OCI-LY1 (cell line): ENCODE results near the gene TTLL10.

Experiments
- H2AFZ ChIP-seq: fragments of 200-600 bp; sonication (generic), shearing (Covaris generic); 2 replicates; pipeline ENCODE4 v1.6.0; 2014; ENCODE audit warnings: antibody characterized with exemption, mild to moderate bottlenecking, low read length
- H3F3A ChIP-seq: fragments of 200-600 bp; sonication (generic), shearing (Covaris generic); 2 replicates; pipeline ENCODE4 v1.6.0; 2014; ENCODE audit warnings: mild to moderate bottlenecking, antibody characterized with exemption, low read length, moderate library complexity; ENCODE audit not compliant: insufficient read depth
- H3K27ac ChIP-seq: fragments of 200-600 bp; sonication (generic); 2 replicates; pipeline ENCODE4 v1.5.1; 2014; ENCODE audit warnings: low read length, mixed run types, mild to moderate bottlenecking, low read depth; ENCODE audit not compliant: poor library complexity, severe bottlenecking
- H3K27me3 ChIP-seq: fragments of 200-600 bp; sonication (generic); 2 replicates; pipeline ENCODE4 v1.6.0; 2014; ENCODE audit warnings: antibody characterized with exemption, mild to moderate bottlenecking, low read length, moderate library complexity; ENCODE audit not compliant: insufficient read depth
- H3K36me3 ChIP-seq: fragments of 200-600 bp; sonication (generic); 2 replicates; pipeline ENCODE4 v1.6.1; 2014; ENCODE audit warnings: mild to moderate bottlenecking, antibody characterized with exemption, low read length, moderate library complexity, mixed read lengths; ENCODE audit not compliant: insufficient read depth
- H3K4me1 ChIP-seq: fragments of 200-600 bp; sonication (generic); 2 replicates; pipeline ENCODE4 v1.5.1; 2014; ENCODE audit warnings: mild to moderate bottlenecking, low read length, moderate library complexity; ENCODE audit not compliant: insufficient read depth, severe bottlenecking
- H3K4me2 ChIP-seq: fragments of 200-600 bp; sonication (generic), shearing (Covaris generic); 2 replicates; pipeline ENCODE4 v1.6.1; 2014; ENCODE audit warnings: low read length
- H3K4me3 ChIP-seq: fragments of 200-600 bp; sonication (generic); 2 replicates; pipeline ENCODE4 v1.5.1; 2014; ENCODE audit warnings: low read length, low read depth, mild to moderate bottlenecking, mixed read lengths; ENCODE audit not compliant: poor library complexity, severe bottlenecking
- H3K79me2 ChIP-seq: fragments of 200-600 bp; shearing (Covaris generic); 2 replicates; pipeline ENCODE4 v1.6.1; 2016; ENCODE audit warnings: mixed run types, low read length, mixed read lengths; ENCODE audit not compliant: insufficient read depth
- H3K9ac ChIP-seq: fragments of 200-600 bp; sonication (generic), shearing (Covaris generic); 2 replicates; pipeline ENCODE4 v1.6.1; 2014; ENCODE audit warnings: mild to moderate bottlenecking, low read length, mixed read lengths
- H3K9me2 ChIP-seq: fragments of 200-600 bp; sonication (generic), shearing (Covaris generic); 2 replicates; pipeline ENCODE4 v1.6.1; 2014; ENCODE audit warnings: low read depth, mild to moderate bottlenecking, low read length, mixed read lengths
- H3K9me3 ChIP-seq: fragments of 200-600 bp; shearing (Covaris generic); 2 replicates; pipeline ENCODE4 v1.6.1; 2014; ENCODE audit warnings: low read length, mixed read lengths
- H4K20me1 ChIP-seq: fragments of 200-600 bp; sonication (generic), shearing (Covaris generic); 2 replicates; pipeline ENCODE4 v1.6.0; 2016; ENCODE audit warnings: mild to moderate bottlenecking, low read length; ENCODE audit not compliant: insufficient read depth
- CTCF ChIP-seq: fragments of 200-600 bp; sonication (generic), shearing (Covaris generic); IDR thresholded peaks from 2 replicates; pipeline ENCODE4 v1.5.1; 2017; ENCODE audit warnings: mild to moderate bottlenecking, antibody characterized with exemption, low read length, moderate library complexity, mixed read lengths
- EZH2 ChIP-seq: fragments of 200-600 bp; sonication (generic), shearing (Covaris generic); IDR thresholded peaks from 2 replicates; pipeline ENCODE4 v1.8.0; 2017; ENCODE audit warnings: borderline replicate concordance, mixed run types, mild to moderate bottlenecking, antibody characterized with exemption, low read length, moderate library complexity, mixed read lengths

The TTLL10 gene

DNA sequence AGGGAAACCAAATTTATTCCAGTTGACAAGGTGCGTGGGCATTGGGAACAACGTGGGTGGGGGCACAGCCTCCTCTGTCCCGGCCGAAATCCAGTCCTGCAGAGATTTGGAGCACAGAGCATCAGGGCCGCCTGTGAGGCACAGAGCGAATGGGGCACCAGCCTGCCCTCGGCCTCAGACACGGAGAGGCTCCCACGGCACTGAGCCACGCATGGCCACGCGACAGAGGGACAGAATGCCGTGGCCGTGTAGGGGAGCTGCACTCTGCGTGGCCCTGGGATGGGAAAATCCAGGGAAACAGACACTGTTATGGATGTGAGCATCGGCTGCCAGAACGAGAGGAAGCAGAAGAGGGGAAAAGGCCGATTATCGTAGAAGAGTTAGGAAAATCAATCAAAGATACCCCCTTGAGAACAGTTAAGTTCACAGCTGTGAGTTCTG is 44.3 kb upstream of the TTLL10 start:
- H3K27me3 ChIP-seq, result peaks cover 15% of the 10 kb centered on the region; the same call in 1 of the 2 replicates
- no peaks in the 10 kb centered on the region for H3K9me2 ChIP-seq
- H3K36me3 ChIP-seq, result no peaks in the 10 kb centered on the region
- no peak overlapping the region for H3K4me2 ChIP-seq
- H3K27ac ChIP-seq, result no peak overlapping the region
- TF ChIP-seq CTCF, result no peak
- TF ChIP-seq EZH2, result no peak
- no peaks in the 10 kb centered on the region for H3F3A ChIP-seq
- no peak overlapping the region for H3K4me3 ChIP-seq
- H3K9ac ChIP-seq, result no peak overlapping the region
- no peak overlapping the region for H2AFZ ChIP-seq
- H3K79me2 ChIP-seq, result no peaks in the 10 kb centered on the region
- no peaks in the 10 kb centered on the region for H3K9me3 ChIP-seq
- H4K20me1 ChIP-seq, result no peaks in the 10 kb centered on the region
- no peaks in the 10 kb centered on the region for H3K4me1 ChIP-seq

- Histone ChIP-seq H3K36me3 (no peaks in the 10 kb centered on the region), H3K79me2 (no peaks in the 10 kb centered on the region), H3F3A (no peaks in the 10 kb centered on the region), H3K9me2 (no peaks in the 10 kb centered on the region), H3K27ac (no peak overlapping the region), H3K4me1 (no peaks in the 10 kb centered on the region), H3K9ac (no peak overlapping the region), H3K9me3 (no peaks in the 10 kb centered on the region), H2AFZ (no peak overlapping the region), H3K4me2 (no peak overlapping the region), H4K20me1 (no peaks in the 10 kb centered on the region), H3K27me3 (peaks cover 11% of the 10 kb centered on the region; the same call in 1 of the 2 replicates), H3K4me3 (no peak overlapping the region)
- TF ChIP-seq CTCF (no peak), EZH2 (no peak)
Measured at GRCh38 chr1:1130206-1131120, 43.2 kb upstream of the TTLL10 start.

- Histone ChIP-seq H3K36me3 (no peaks in the 10 kb centered on the region), H2AFZ (no peak overlapping the region), H3K4me3 (no peak overlapping the region), H4K20me1 (no peaks in the 10 kb centered on the region), H3K9ac (no peak overlapping the region), H3K9me2 (no peaks in the 10 kb centered on the region), H3K4me2 (no peak overlapping the region), H3K9me3 (no peaks in the 10 kb centered on the region), H3K4me1 (peaks cover 2% of the 10 kb centered on the region), H3K27ac (no peak overlapping the region), H3F3A (no peaks in the 10 kb centered on the region), H3K79me2 (no peaks in the 10 kb centered on the region), H3K27me3 (peaks cover 11% of the 10 kb centered on the region; the same call in 1 of the 2 replicates)
- TF ChIP-seq CTCF (no peak), EZH2 (no peak)
Measured at GRCh38 chr1:1132042-1132950, 41.4 kb upstream of the TTLL10 start.
